Esophagus muscularis mucosa (tissue), 4 donors: ENCODE data around the gene SORBS1. TPM values are rescaled to one million over a fixed set of nuclear protein-coding genes. Genes with fewer than 3 reads are reported as not detected.

Experiments
- DNase-seq: peaks from one replicate; pipeline ENCODE4 v3.0.0-alpha.2; 2017; ENCODE audit errors: extremely low spot score
- H3K27ac ChIP-seq, 4 donors: fragments of 200-600 bp; sonication (generic); replicated peaks in 1 of 4; 1 replicate in 3 of 4; 2 replicates in 1 of 4; pipeline ENCODE4 v1.5.1; 2016 to 2019; ENCODE audit warnings: mild to moderate bottlenecking in 1 of 4
- H3K27me3 ChIP-seq, 4 donors: fragments of 200-600 bp; sonication (generic); one replicate each; pipeline versions ENCODE4 v1.5.1 to v1.6.0; 2016 to 2019
- H3K36me3 ChIP-seq, 4 donors: fragments of 200-600 bp; sonication (generic); one replicate each; pipeline ENCODE4 v1.5.1; 2016 to 2019
- H3K4me1 ChIP-seq, 4 donors: fragments of 200-600 bp; sonication (generic); one replicate each; pipeline ENCODE4 v1.5.1; 2016 to 2019
- H3K4me3 ChIP-seq, 4 donors: fragments of 200-600 bp; sonication (generic); 1 replicate in 2 of 4; 2 replicates in 2 of 4; pipeline ENCODE4 v1.5.1; 2016 to 2019; ENCODE audit warnings: mild to moderate bottlenecking in 4 of 4, moderate library complexity in 1 of 4
- H3K9me3 ChIP-seq, 4 donors: fragments of 200-600 bp; sonication (generic); 1 replicate in 3 of 4; 2 replicates in 1 of 4; pipeline ENCODE4 v1.5.1; 2016 to 2019
- CTCF ChIP-seq, 3 experiments: fragments of 200-600 bp in 2 of 3; fragments of 450-650 bp in 1 of 3; sonication (generic) in 2 of 3; IDR thresholded peaks; one replicate each; pipeline ENCODE4 v1.5.1; 2017 to 2019; ENCODE audit warnings: antibody characterized with exemption in 3 of 3, mild to moderate bottlenecking in 2 of 3, moderate library complexity in 1 of 3
- EP300 ChIP-seq: sonication (generic); formaldehyde crosslinking; IDR thresholded peaks from one replicate; pipeline ENCODE4 v1.6.1; 2017; ENCODE audit warnings: antibody characterized with exemption
- POLR2A ChIP-seq: fragments of 450-650 bp; IDR thresholded peaks from one replicate; pipeline ENCODE4 v1.6.1; 2017; ENCODE audit warnings: antibody characterized with exemption, moderate library complexity, mild to moderate bottlenecking, low read depth
- POLR2AphosphoS5 ChIP-seq, 2 donors: sonication (generic); formaldehyde crosslinking; IDR thresholded peaks; one replicate each; pipeline ENCODE4 v1.6.1; 2017; ENCODE audit warnings: antibody characterized with exemption in 2 of 2
- WGBS: methylation state at CpG from one replicate; pipeline ENCODE4 v1.1.5; 2018; 5-methylcytosine and 5-hydroxymethylcytosine counted together
- intact Hi-C: fragments of 100-400 bp; cut with DNase I; formaldehyde crosslinking; loops from one replicate; pipeline ENCODE4 v1.15.1; 2023
- total RNA-seq, 4 donors: library from RNA; depleted of rRNA; stranded (reverse); fragments of >200 nt; gene quantifications; one replicate each; pipeline versions ENCODE4 v1.1.0 to v1.2.1, GENCODE V29; 2016

The SORBS1 gene
- total RNA-seq, 4 donors from 2014 or later: 1,569 to 2,231 (median 1,854) TPM

DNA sequence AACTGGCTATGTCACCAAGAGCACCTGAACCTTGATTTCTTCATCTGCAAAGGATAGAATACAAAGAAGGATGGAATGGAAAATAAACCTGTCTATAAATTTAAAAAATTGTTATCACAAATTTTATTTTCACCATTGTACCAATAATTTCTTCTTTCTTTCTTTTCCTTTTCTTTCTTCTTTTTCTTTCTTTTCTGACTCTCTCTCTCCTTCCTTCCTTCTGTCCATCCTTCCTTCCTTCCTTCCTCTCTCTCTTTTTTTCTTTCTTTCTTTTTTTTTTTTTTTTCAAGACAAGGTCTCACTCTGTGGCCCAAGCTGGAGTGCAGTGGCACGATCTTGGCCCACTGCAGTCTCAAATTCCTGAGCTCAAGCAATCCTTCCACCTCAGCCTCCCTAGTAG lies 36.6 kb upstream of the SORBS1 start:
- no peak for DNase-seq
- Histone ChIP-seq H3K27ac (no peak overlapping the region), H3K9me3 (no peaks in the 10 kb centered on the region), H3K4me3 (no peak overlapping the region), H3K27me3 (no peaks in the 10 kb centered on the region), H3K36me3 (no peaks in the 10 kb centered on the region), H3K4me1 (peaks cover 6 to 27% (median 14%) of the 10 kb centered on the region in 4 donors)
- intact Hi-C loops: loop anchor here (10.0 kb wide), 1 partner anchor 103 kb away; no protein-coding TSS in a partner anchor
- WGBS: 90% methylated on average over 1 of the region's 1 CpG
- TF ChIP-seq POLR2AphosphoS5 (IDR thresholded peaks at IDR 0.05) (no peak), POLR2A (no peak), EP300 (no peak), CTCF (IDR thresholded peaks at IDR 0.05) (no peak)

- no peaks in the 10 kb centered on the region for H3K36me3 ChIP-seq
- no peak for DNase-seq
- no peaks in the 10 kb centered on the region for H3K4me1 ChIP-seq
- H3K4me3 ChIP-seq: no peak overlapping the region
- intact Hi-C loops: no loop called here
- WGBS: 100% methylated on average over 1 of the region's 1 CpG
- H3K27me3 ChIP-seq: no peaks in the 10 kb centered on the region
- TF ChIP-seq POLR2A (no peak), EP300 (no peak), CTCF (IDR thresholded peaks at IDR 0.05) (no peak)
- H3K27ac ChIP-seq: no peak overlapping the region
- H3K9me3 ChIP-seq: no peaks in the 10 kb centered on the region
Measured at GRCh38 chr10:95588025-95588424, 26.9 kb upstream of the SORBS1 start.

- H3K9me3 ChIP-seq: no peaks in the 10 kb centered on the region
- no peak for TF ChIP-seq POLR2AphosphoS5 (IDR thresholded peaks at IDR 0.05)
- TF ChIP-seq POLR2A: no peak
- TF ChIP-seq EP300: no peak
- TF ChIP-seq CTCF (IDR thresholded peaks at IDR 0.05): no peak
- no peaks in the 10 kb centered on the region for H3K27me3 ChIP-seq
- intact Hi-C loops: no loop called here
- 83% methylated on average over 2 of the region's 2 CpGs for WGBS
- H3K4me3 ChIP-seq: no peak overlapping the region
- no peaks in the 10 kb centered on the region for H3K36me3 ChIP-seq
- no peak for DNase-seq
- peaks cover 0 to 9% (median 0%) of the 10 kb centered on the region in 4 donors for H3K4me1 ChIP-seq
- no peak overlapping the region for H3K27ac ChIP-seq
Measured at GRCh38 chr10:95579835-95580535, 18.8 kb upstream of the SORBS1 start.

DNA sequence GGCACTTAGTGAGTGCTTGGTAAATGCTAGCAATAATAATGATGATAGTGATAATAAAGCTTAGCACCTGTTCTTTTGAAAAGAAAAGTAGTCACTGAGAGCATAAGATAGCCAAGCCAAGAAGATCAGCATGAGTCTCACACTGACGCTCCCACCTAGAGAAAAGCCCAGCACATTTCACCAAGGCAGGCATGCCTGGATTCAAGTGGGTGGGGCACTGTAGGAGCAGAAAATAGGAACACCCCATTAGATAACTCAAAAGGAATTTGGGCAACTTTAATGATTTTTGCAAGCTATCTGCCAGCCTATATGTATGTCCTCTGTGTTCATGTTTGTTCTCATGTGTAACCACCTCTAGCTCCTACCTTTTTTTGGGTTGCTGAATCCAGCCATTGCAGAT lies 18.1 kb upstream of the SORBS1 start:
- Histone ChIP-seq H3K4me1 (peaks cover 0 to 9% (median 0%) of the 10 kb centered on the region in 4 donors), H3K4me3 (no peak overlapping the region), H3K27ac (no peak overlapping the region), H3K9me3 (no peaks in the 10 kb centered on the region), H3K27me3 (no peaks in the 10 kb centered on the region), H3K36me3 (no peaks in the 10 kb centered on the region)
- DNase-seq: no peak
- WGBS: 73% methylated on average over 1 of the region's 1 CpG
- TF ChIP-seq POLR2AphosphoS5 (IDR thresholded peaks at IDR 0.05): no peak
- TF ChIP-seq POLR2A: no peak
- TF ChIP-seq EP300: no peak
- no peak for TF ChIP-seq CTCF (IDR thresholded peaks at IDR 0.05)
- intact Hi-C loops: no loop called here

DNA sequence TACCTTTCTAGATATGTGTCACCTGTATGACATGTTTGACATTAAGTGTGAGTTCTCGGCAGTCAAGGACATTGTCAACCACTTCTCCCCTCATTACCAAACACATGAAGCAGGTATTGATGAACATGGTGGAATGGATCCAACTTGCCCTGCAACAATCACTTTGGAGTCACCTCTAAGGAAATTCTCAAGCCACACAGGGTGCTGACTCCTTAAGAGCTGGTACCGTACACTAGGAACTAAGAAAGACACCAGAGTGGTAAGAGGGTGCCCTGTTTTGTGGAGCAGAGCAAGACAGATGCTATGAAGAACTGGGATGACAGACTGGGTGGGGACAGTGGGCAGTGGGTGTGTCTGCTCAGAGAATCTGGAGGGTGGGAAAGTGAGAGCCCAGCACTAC lies 17.4 kb upstream of the SORBS1 start:
- H3K4me1 ChIP-seq: peaks cover 0 to 10% (median 0%) of the 10 kb centered on the region in 4 donors
- DNase-seq: no peak
- no peak overlapping the region for H3K4me3 ChIP-seq
- TF ChIP-seq CTCF (IDR thresholded peaks at IDR 0.05): no peak
- TF ChIP-seq EP300: no peak
- no peak for TF ChIP-seq POLR2AphosphoS5 (IDR thresholded peaks at IDR 0.05)
- TF ChIP-seq POLR2A: no peak
- H3K9me3 ChIP-seq: no peaks in the 10 kb centered on the region
- H3K36me3 ChIP-seq: no peaks in the 10 kb centered on the region
- no peaks in the 10 kb centered on the region for H3K27me3 ChIP-seq
- intact Hi-C loops: no loop called here
- WGBS: 100% methylated on average over 2 of the region's 2 CpGs
- no peak overlapping the region for H3K27ac ChIP-seq
